HepG2 (cell line): ENCODE results near the gene ANTKMT. TPM values are rescaled to one million over a fixed set of nuclear protein-coding genes. Genes with fewer than 3 reads are reported as not detected.

Experiments used
- DMAP1 ChIP-seq: IDR thresholded peaks from 2 replicates; pipeline ENCODE4 v1.6.1; 2016
- GFI1 ChIP-seq: sonication (generic); formaldehyde crosslinking; IDR thresholded peaks from 2 replicates; pipeline ENCODE4 v1.5.0; 2020; ENCODE audit warnings: missing genetic modification reagents, mild to moderate bottlenecking, borderline replicate concordance
- KLF16 ChIP-seq, 2 experiments: sonication (generic) in 1 of 2; formaldehyde crosslinking in 1 of 2; IDR thresholded peaks; 2 replicates each; pipeline versions ENCODE4 v1.6.1 to v1.8.0; 2016 to 2023; ENCODE audit warnings: missing genetic modification reagents in 2 of 2, missing compliant biosample characterization in 1 of 2
- MXI1 ChIP-seq: IDR thresholded peaks from 3 replicates; pipeline ENCODE4 v1.6.1; 2012; ENCODE audit warnings: low read depth, low read length, inconsistent platforms, borderline replicate concordance
- NFKBIZ ChIP-seq: IDR thresholded peaks from 2 replicates; pipeline ENCODE4 v1.6.1; 2018; ENCODE audit warnings: missing genetic modification reagents, missing compliant biosample characterization
- PAWR ChIP-seq: sonication (generic); formaldehyde crosslinking; IDR thresholded peaks from 2 replicates; pipeline ENCODE4 v1.4.0; 2020; ENCODE audit warnings: missing genetic modification reagents, mild to moderate bottlenecking, borderline replicate concordance
- PCBP2 ChIP-seq: fragments of 200-400 bp; formaldehyde crosslinking; optimal IDR thresholded peaks from 2 replicates; pipeline ENCODE3; 2018; ENCODE audit warnings: low read length, low read depth; ENCODE audit not compliant: poor library complexity, severe bottlenecking
- POLR2A ChIP-seq, 2 experiments: IDR thresholded peaks; 2 replicates each; pipeline ENCODE4 v1.6.1; 2011; ENCODE audit warnings: low read depth in 2 of 2, low read length in 2 of 2, mild to moderate bottlenecking in 1 of 2, moderate library complexity in 1 of 2; ENCODE audit not compliant: insufficient read depth in 1 of 2
- RFX3 ChIP-seq: IDR thresholded peaks from 2 replicates; pipeline ENCODE4 v1.6.1; 2016; ENCODE audit warnings: missing biosample characterization, missing genetic modification reagents
- SSRP1 ChIP-seq: IDR thresholded peaks from 2 replicates; pipeline ENCODE4 v1.6.1; 2016; ENCODE audit warnings: control low read depth
- SUZ12 ChIP-seq: fragments of 150-350 bp; IDR thresholded peaks from 2 replicates; pipeline ENCODE4 v1.6.1; 2014; ENCODE audit warnings: low read depth, low read length
- ZBTB20 ChIP-seq: sonication (generic); formaldehyde crosslinking; IDR thresholded peaks from 2 replicates; pipeline ENCODE4 v1.8.1; 2023; ENCODE audit warnings: missing genetic modification reagents, low read depth, mild to moderate bottlenecking, borderline replicate concordance
- ZMYM2 ChIP-seq: sonication (generic); formaldehyde crosslinking; IDR thresholded peaks from 2 replicates; pipeline ENCODE4 v1.8.0; 2022; ENCODE audit warnings: mild to moderate bottlenecking, missing genetic modification reagents
- ZNF484 ChIP-seq: sonication (generic); formaldehyde crosslinking; IDR thresholded peaks from 2 replicates; pipeline ENCODE4 v1.5.1; 2020; ENCODE audit warnings: mild to moderate bottlenecking, low read depth, missing genetic modification reagents, borderline replicate concordance
- ZNF761 ChIP-seq: sonication (generic); formaldehyde crosslinking; conservative IDR thresholded peaks from 2 replicates; pipeline ENCODE4 v1.4.0; 2020; ENCODE audit warnings: mild to moderate bottlenecking, missing genetic modification reagents
- ZSCAN21 ChIP-seq: sonication (generic); formaldehyde crosslinking; IDR thresholded peaks from 2 replicates; pipeline ENCODE4 v1.8.0; 2022; ENCODE audit warnings: mild to moderate bottlenecking, missing genetic modification reagents, moderate library complexity, borderline replicate concordance
- polyA plus RNA-seq, 8 experiments: library from polyadenylated mRNA; depleted of rRNA in 3 of 8; stranded (reverse) in 7 of 8; unstranded in 1 of 8; fragments of >200 nt; fragmentation: Illumina TruSeq in 4 of 8; extraction: Trizol in 4 of 8; gene quantifications; 2 replicates each; pipeline versions ENCODE4 v1.2.1 to v1.2.3, GENCODE V29; 2011 to 2016; ENCODE audit warnings: low read depth in 4 of 8, missing spikeins in 1 of 8, mixed read lengths in 1 of 8; ENCODE audit not compliant: insufficient read depth in 1 of 8
- total RNA-seq, 5 experiments: library from RNA; depleted of rRNA; stranded (reverse); fragments of >200 nt; fragmentation: Illumina TruSeq; extraction: Trizol; gene quantifications; 2 replicates each; pipeline ENCODE4 v1.2.3, GENCODE V29; 2016; ENCODE audit warnings: low read depth in 1 of 5
- TF ChIP-seq, protein P1 (sequence below): sonication (generic); formaldehyde crosslinking; IDR thresholded peaks from 2 replicates; pipeline ENCODE4 v1.8.1; 2022; ENCODE audit warnings: mild to moderate bottlenecking, missing genetic modification reagents
- TF ChIP-seq, protein P2 (sequence below): IDR thresholded peaks from 2 replicates; pipeline ENCODE4 v1.6.1; 2016; ENCODE audit warnings: mild to moderate bottlenecking, missing biosample characterization, missing genetic modification reagents
- TF ChIP-seq, protein P3 (sequence below): sonication (generic); formaldehyde crosslinking; IDR thresholded peaks from 2 replicates; pipeline ENCODE4 v1.5.1; 2020; ENCODE audit warnings: mild to moderate bottlenecking, missing genetic modification reagents, borderline replicate concordance
- TF ChIP-seq, protein P4 (sequence below): sonication (generic); formaldehyde crosslinking; IDR thresholded peaks from 2 replicates; pipeline ENCODE4 v1.4.0; 2020; ENCODE audit warnings: mild to moderate bottlenecking, missing genetic modification reagents
- TF ChIP-seq, protein P5 (sequence below): sonication (generic); formaldehyde crosslinking; IDR thresholded peaks from 2 replicates; pipeline ENCODE4 v1.5.0; 2020; ENCODE audit warnings: missing genetic modification reagents
- TF ChIP-seq, protein P6 (sequence below): sonication (generic); formaldehyde crosslinking; conservative IDR thresholded peaks from 2 replicates; pipeline ENCODE4 v1.8.0; 2022; ENCODE audit warnings: missing genetic modification reagents
- TF ChIP-seq, protein P7 (sequence below): sonication (generic); formaldehyde crosslinking; IDR thresholded peaks from 2 replicates; pipeline ENCODE4 v1.8.0; 2022; ENCODE audit warnings: missing genetic modification reagents, mild to moderate bottlenecking, borderline replicate concordance

The ANTKMT gene
- total and polyA plus RNA-seq, 2 of the 13 experiments (the other 11 are each of a cell fraction or from before 2014, with no cell fraction given), result 7.5 to 47.8 TPM

DNA sequence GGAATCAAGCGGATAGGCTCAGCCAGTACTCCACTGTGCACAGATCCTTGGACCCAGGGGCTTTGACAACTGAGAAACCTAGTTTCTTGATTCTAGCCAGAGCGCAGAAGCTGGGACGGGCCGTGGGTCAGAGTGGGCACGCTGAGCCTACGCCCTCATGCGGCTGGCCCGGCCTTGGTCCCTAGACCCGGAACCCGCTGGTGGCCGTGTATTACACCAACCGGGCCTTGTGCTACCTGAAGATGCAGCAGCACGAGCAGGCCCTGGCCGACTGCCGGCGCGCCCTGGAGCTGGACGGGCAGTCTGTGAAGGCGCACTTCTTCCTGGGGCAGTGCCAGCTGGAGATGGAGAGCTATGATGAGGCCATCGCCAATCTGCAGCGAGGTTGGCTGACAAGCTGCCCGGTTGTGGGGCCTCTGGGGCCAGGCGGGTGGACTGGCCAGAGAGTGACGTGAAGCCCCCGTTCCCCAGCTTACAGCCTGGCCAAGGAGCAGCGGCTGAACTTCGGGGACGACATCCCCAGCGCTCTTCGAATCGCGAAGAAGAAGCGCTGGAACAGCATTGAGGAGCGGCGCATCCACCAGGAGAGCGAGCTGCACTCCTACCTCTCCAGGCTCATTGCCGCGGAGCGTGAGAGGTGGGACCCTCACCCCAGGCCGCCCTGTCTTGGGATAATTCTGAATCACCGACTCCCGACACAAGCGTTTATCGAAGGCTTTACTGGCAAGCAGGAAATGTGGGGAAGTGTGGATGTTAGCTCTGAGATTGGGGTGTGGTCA, 39.8 kb upstream of the ANTKMT start (continued):
- TF ChIP-seq, protein P1, sequence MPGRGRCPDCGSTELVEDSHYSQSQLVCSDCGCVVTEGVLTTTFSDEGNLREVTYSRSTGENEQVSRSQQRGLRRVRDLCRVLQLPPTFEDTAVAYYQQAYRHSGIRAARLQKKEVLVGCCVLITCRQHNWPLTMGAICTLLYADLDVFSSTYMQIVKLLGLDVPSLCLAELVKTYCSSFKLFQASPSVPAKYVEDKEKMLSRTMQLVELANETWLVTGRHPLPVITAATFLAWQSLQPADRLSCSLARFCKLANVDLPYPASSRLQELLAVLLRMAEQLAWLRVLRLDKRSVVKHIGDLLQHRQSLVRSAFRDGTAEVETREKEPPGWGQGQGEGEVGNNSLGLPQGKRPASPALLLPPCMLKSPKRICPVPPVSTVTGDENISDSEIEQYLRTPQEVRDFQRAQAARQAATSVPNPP, result no peak
- TF ChIP-seq PCBP2, result no peak
- no peak for TF ChIP-seq DMAP1 (CRISPR knock-in tag)
- TF ChIP-seq, protein P2, sequence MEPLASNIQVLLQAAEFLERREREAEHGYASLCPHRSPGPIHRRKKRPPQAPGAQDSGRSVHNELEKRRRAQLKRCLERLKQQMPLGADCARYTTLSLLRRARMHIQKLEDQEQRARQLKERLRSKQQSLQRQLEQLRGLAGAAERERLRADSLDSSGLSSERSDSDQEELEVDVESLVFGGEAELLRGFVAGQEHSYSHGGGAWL, result no peak
- no peak for TF ChIP-seq PAWR (CRISPR knock-in tag)
- no peak for TF ChIP-seq RFX3 (CRISPR knock-in tag)
- no peak for TF ChIP-seq SUZ12
- no peak for TF ChIP-seq ZNF484 (CRISPR knock-in tag)
- TF ChIP-seq POLR2A (IDR thresholded peaks at IDR 0.05; ENCODE audit: insufficient read depth in 1 of 2, low read depth in 2 of 2, low read length in 2 of 2), result 0 out of 4 replicates have a peak, but pooled peaks of 1 of the 2 experiments have one; percentile 18
- TF ChIP-seq, protein P3, sequence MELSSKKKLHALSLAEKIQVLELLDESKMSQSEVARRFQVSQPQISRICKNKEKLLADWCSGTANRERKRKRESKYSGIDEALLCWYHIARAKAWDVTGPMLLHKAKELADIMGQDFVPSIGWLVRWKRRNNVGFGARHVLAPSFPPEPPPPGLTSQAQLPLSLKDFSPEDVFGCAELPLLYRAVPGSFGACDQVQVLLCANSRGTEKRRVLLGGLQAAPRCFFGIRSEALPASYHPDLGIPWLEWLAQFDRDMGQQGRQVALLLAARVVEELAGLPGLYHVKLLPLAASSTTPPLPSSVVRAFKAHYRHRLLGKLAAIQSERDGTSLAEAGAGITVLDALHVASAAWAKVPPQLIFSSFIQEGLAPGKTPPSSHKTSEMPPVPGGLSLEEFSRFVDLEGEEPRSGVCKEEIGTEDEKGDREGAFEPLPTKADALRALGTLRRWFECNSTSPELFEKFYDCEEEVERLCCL (CRISPR knock-in tag), result no peak
- TF ChIP-seq MXI1, result peak; percentile 40; the same call in 1 of the 3 replicates
- TF ChIP-seq, protein P4, sequence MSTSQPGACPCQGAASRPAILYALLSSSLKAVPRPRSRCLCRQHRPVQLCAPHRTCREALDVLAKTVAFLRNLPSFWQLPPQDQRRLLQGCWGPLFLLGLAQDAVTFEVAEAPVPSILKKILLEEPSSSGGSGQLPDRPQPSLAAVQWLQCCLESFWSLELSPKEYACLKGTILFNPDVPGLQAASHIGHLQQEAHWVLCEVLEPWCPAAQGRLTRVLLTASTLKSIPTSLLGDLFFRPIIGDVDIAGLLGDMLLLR (CRISPR knock-in tag), result no peak
- TF ChIP-seq, protein P5, sequence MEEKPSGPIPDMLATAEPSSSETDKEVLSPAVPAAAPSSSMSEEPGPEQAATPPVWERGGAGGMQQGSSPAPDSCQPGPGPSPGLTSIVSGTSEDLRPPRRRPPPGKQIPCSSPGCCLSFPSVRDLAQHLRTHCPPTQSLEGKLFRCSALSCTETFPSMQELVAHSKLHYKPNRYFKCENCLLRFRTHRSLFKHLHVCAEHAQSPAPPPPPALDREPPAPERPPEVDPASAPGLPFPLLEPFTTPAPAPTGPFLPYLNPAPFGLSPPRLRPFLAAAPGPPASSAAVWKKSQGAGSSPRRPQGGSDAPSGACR (CRISPR knock-in tag), result peak; percentile 48; the same call in 1 of the 2 replicates
- TF ChIP-seq NFKBIZ, result no peak
- TF ChIP-seq ZSCAN21 (CRISPR knock-in tag), result peak; percentile 64; the same call in 1 of the 2 replicates
- no peak for TF ChIP-seq GFI1 (CRISPR knock-in tag)
- TF ChIP-seq ZBTB20, result no peak
- no peak for TF ChIP-seq SSRP1 (CRISPR knock-in tag)
- TF ChIP-seq, protein P6, sequence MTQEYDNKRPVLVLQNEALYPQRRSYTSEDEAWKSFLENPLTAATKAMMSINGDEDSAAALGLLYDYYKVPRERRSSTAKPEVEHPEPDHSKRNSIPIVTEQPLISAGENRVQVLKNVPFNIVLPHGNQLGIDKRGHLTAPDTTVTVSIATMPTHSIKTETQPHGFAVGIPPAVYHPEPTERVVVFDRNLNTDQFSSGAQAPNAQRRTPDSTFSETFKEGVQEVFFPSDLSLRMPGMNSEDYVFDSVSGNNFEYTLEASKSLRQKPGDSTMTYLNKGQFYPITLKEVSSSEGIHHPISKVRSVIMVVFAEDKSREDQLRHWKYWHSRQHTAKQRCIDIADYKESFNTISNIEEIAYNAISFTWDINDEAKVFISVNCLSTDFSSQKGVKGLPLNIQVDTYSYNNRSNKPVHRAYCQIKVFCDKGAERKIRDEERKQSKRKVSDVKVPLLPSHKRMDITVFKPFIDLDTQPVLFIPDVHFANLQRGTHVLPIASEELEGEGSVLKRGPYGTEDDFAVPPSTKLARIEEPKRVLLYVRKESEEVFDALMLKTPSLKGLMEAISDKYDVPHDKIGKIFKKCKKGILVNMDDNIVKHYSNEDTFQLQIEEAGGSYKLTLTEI, result no peak
- peak in 1 of 2 experiments; percentile 26; a peak in 1 of 4 replicates for TF ChIP-seq KLF16 (CRISPR knock-in tag; IDR thresholded peaks at IDR 0.05)
- TF ChIP-seq, protein P7, sequence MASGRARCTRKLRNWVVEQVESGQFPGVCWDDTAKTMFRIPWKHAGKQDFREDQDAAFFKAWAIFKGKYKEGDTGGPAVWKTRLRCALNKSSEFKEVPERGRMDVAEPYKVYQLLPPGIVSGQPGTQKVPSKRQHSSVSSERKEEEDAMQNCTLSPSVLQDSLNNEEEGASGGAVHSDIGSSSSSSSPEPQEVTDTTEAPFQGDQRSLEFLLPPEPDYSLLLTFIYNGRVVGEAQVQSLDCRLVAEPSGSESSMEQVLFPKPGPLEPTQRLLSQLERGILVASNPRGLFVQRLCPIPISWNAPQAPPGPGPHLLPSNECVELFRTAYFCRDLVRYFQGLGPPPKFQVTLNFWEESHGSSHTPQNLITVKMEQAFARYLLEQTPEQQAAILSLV (CRISPR knock-in tag), result no peak
- no peak for TF ChIP-seq ZMYM2 (CRISPR knock-in tag)
- no peak for TF ChIP-seq ZNF761
